SKM-1 (cell line): Measurements from ENCODE around the gene MYO10.
"Not testable (repeated sequence)": the region's sequence is repeated elsewhere in the genome, so short reads cannot be mapped to it uniquely, and the experiment has no call there.

ENCODE experiments used
- DNase-seq: peaks from one replicate; lab custom pipeline; 2025; ENCODE audit not compliant: unreplicated experiment; lab: John Stamatoyannopoulos, UW

MYO10 gene

DNA sequence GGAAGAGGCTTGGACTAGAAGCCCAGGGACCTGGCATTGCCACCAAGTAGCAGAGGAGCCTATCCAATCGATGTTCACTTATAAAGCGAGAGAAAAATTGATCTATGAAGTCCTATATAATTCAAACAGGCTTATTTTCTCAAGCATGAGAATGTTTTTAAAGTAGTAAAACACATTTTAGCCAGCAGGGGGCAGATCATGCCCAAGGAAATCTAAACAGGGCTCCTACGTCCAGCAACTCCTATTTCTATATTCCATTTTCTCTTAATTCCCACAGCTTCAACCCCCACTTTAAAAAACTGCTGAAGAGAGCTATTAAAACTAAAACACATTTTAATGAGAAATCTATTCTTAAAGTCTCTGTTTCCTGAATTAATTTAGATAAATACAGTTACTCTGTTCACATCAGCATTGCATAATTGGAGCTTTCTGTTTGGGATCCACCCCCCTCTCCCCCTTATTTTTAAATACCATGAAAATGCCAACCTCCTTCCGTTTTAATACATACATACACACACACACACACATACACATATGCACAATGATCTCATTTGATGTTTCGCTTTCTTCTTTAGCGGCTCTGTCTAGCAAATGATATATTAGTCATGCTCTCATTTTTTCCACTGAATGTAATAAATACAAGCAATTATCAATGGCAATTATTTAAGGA lies 144.9 kb downstream of the MYO10 start:
- no peak for DNase-seq

DNA sequence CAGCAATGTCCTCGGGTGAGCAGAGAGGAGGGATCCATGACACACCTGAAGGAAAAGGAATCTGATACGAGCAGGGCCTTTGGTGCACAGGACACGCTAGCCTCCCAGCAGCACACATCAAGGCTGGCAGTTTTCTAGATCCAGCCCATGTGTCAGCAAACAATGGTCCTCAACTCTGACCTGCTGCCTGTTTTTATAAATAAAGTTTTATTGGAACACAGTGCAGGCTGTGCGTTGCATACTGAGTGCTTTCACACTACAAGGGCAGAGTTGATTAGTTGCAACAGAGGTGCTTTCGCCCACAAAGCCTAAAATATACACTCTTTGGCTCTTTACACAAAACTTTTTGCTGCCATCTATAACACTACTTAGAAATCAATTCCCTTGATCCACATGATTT lies 147.1 kb downstream of the MYO10 start:
- no peak for DNase-seq

DNA sequence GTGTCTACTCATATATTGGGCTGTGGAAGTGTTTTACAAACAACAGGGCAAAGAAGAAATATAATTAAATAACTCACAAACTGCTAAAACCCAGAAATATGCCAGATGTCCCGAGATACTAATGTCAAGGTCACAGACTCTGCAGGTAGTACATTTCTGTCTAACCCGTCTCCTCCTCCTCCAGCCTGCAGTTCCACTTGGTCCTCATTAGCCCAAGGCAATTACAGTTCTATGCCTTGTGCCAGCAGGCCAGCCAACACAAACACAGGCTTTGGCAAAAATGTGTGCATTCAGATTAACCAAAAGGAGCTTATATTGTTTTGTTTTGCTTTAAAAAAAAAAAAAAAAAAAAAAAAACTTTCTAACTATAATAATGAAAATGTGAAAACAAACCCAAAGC lies 148.8 kb downstream of the MYO10 start:
- DNase-seq = no peak

DNA sequence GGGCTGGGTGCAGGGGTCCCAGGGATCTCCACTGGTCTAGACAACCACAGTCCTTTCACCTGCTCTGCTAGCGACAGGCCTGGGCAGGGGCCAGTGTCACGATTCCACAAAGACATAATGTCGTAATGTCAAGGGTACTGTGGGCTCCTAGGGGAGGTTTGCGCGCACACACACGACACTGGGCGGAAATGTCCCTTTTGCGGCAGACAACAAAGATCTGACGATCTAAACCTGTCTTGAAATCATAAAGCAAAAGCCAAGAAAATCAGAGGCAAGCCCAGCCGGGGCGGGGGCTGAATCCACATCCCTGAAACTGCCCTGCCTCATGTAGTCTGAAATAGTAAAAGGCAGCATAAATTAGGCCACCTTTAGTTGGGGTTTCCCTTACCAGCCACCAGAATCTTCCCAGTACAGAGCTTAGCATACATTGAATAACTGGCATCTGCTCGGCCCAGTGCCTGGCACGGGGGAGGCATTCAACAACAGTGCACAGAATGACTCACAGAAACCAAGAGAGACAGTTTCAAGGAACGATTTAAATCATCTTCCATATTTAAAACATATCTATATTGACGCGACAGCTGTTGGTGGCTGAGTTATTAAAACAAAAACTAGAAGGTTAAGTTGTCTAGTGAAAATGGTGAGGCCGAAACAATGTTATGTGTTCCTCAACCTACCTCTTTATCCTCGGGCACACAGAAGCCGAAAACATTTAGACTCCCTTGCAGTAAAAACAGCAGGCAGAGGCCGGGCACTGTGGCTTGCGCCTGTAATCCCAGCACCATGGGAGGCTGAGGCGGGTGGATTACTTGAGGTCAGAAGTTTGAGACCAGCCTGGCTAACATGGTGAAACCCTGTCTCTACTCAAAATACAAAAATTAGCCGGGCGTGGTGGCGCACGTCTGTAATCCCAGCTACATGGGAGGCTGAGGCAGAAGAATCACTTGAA lies 151.0 kb downstream of the MYO10 start:
- no peak for DNase-seq

DNA sequence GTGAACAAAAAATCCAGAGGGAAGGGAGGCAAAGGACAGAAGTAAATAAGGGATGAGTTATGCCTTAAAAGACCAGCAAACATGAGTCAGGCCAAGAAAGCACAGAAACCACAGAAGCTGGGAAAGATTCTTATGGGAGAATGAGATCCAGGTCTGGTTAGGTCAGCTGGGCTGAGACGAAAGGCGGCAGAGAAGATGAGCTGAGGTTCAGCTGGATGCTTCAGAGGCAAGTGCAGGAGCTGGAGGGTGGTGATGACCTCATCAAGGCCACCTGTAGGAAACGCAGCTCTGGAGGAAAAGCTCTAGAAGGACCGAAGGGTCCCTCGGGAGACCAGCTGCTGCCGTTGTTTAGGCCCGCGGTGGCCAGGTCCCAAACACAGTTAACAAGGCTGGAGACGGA lies 152.0 kb downstream of the MYO10 start:
- no peak for DNase-seq

DNA sequence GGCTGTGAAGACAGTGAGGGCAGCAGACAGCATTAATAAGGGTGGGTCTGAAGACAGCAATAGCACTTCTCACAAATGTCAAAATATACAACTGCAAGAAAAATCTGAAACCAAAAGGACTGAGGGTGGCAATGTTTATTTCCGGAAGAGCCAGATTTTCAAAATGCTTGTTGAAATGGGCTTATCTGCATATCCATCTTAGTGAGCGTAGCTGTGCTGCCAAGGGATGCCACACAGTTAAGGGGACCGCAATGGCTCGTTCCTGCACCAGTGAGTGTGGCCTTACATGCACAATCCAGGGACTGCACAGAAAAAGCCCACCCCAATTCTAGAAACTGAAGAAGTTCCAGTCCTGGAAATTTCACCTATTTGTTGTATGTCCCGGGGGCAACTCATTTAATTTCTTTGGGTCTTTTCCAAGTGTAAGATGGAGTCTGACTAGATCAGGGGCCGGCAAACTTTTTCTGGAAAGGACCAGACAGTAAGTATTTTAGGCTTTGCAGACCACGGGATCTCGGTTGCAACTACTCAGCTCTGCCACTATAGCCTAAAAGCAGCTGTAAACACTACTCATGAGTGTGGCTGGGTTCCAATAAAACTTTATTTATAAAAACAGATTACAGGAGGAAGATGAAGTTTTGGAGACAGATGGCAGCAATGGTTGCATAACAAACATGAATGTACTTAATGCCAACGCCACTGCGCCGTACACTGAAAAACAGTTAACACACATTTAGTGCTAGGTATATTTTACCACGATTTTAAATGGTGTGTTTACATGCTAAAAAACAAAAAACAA lies 154.1 kb downstream of the MYO10 start:
- no peak for DNase-seq

DNA sequence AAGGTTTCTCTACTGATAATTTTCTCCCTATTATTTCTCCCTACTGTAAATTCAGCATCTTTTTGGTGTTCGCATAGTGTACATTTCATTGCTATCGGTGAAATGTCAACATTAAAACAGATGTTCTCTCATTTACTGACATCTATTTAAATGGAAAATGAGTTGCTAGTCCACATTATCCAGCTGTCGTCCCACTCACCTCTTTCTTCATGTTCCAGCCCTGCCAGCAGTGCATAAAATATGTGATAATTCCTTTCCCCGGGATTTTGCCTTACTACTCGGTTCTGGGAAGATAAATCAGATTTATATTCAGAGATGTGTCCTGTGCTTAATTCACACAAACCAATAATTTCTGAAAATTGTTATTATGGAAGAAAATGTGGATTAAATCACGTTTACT lies 155.8 kb downstream of the MYO10 start:
- DNase-seq = no peak

DNA sequence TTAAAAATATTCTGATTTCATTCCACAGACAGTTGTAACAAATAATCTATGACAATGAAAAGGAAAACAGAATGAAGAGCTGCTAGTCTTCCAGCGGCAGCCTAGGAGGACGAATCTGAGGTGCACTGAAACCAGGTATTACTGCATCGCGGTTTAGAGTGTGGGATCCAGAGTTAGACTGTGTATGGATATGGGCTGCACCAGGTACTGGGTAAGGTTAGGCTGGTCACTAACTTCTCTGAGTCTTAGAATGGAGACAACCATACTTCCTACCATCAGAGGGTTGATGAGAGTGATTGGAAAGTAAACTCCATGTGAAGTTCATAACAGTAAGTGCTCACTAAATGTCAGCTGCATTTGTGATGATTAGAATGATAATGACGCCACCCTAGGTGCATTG lies 158.7 kb downstream of the MYO10 start:
- DNase-seq = no peak

DNA sequence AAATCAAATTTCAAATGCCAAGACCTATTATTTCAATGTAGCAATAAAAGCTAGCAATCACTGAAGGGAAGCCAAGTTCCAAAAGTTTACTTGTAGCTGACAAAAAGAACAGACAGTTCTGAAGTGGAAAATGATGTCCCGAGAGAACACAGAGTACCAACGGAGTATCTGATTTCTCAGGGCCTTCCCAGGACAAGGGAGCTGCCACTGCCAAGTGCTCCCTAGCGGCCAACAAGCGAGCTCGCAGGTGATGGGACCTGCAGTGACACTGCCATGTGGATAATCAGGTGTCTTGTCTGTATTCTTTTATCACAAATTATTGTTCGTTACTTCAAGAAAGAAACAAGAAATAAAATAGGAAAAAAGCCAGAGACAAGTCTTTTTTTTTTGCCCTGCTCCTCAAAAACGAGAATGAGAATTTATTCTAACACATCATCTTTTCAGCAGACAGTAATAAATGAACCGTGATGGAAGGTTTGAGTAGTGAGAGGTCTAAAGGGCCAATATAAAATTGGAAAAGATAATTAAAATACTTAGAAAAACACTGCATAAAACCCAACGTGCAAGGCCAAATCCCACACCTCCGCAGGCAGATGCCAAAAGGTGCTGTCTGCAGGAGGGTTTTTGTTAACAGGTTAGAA lies 159.4 kb downstream of the MYO10 start:
- DNase-seq = no peak

DNA sequence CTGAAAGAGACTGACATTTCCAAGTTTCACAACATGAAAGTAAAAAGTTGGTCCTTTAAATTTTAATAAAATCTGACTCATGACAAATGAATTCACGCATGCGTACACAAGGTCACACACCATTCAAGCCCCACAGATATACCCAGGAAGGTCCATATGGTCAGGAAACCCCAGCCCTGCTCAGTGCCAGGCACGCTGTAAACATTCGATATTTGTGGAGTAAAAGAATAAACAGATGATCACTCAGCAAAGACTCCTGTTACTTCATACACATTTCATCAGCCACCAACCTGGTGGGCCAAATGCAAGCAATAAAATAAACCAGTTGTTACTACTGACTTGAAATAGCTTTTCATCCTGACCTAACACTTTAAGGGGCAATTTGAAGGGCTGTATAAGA lies 161.3 kb downstream of the MYO10 start:
- no peak for DNase-seq

DNA sequence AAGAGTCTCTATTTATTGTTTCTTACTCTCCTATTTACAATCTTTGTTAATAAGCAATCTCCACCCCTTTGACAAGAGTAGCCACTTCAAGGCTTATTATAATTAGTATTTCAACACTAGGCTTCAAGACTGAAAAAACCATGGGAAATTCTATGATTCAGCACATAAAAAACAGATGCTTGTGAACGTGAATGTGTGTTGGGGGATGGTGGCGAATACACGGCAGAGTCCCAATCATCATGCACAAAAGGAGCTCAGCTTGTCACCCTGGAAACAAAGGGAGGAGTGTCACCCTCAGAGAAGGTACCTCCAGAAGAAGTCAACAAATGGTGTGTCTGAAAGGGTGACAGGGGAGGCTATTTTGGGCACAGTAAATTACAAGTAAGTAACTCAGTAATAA lies 162.1 kb downstream of the MYO10 start:
- no peak for DNase-seq

DNA sequence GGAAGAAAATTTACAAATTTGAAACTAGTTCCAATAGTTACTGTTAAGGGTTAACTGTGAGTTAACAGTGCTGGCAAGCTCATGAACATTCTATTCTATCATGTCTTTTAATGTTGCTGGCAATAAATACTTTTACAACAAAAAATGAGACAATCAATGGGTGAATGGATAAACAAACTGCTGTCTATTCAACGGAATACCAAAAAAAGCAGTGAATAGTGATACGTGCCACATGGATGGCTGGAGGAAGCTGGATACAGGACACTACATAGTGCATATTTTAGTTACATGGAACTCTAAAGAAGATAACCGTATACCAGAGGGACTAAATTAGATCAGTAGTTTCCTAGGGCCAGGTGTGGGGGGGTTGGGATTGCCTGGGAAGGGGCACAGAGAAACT lies 163.5 kb downstream of the MYO10 start:
- DNase-seq = no peak

DNA sequence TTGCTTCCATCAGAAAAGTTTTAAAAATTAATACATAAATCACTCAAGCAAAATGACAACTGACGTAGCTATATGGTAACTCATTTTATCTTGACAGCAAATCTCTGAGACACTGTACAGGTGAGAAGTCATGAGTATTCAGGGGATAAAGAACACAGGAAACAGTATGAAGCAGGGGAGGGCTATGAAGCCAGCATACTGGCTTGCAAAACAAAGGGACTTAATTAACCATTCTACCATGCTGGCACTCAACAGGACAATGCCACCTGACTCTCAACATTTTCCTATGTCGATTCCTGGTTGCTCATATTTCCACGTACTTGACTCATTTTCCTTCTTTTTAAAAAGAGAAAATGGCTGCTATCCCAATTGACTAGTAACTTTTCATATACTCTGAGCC lies 167.9 kb downstream of the MYO10 start:
- DNase-seq = no peak

DNA sequence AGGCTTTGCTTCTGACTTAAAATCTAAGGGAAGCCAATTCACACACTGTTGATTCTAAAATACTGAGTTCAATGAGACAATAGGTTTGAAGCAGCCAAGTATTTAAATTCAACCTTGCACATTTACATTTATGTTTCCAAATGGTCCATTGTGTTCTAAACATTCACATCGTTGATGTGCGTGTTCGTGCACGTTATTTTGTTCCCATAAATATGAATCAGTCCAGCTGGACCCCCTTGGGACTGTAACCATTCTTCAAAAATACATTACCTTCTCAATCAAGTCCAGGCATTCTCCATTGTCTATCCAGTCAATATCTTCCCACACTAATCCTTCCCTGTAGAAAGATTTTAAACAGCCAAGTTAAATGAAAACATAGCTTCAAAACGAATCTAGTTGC lies 172.9 kb downstream of the MYO10 start:
- DNase-seq = no peak

DNA sequence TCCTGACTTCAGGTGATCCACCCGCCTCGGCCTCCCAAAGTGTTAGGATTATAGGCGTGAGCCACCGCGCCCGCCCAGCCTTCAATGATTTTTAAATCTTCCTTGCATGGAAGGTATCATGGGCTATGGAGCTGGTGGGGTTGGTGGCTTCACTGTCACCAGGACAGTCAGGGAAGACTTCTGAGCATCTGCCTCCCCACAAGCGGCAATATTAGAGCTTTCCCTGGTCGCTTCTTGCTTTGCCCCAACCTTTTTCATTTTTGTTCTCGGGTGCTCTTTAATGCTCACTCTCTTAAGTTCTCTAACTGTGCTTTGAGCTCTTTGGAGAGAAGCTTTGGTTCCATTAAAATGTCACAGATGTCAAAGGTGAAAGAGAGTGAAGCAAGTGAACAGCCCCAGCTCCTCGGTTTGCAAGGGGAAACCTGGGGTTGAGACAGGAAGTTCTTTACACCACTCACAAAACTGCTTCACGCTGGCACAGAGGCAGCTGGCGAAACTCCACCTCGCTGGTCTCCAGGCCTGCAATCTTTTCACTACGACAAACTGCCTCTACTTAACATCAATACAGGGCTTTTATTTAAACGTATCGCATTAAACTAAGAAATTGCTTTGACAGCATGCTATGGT lies 176.8 kb downstream of the MYO10 start:
- DNase-seq = no peak

DNA sequence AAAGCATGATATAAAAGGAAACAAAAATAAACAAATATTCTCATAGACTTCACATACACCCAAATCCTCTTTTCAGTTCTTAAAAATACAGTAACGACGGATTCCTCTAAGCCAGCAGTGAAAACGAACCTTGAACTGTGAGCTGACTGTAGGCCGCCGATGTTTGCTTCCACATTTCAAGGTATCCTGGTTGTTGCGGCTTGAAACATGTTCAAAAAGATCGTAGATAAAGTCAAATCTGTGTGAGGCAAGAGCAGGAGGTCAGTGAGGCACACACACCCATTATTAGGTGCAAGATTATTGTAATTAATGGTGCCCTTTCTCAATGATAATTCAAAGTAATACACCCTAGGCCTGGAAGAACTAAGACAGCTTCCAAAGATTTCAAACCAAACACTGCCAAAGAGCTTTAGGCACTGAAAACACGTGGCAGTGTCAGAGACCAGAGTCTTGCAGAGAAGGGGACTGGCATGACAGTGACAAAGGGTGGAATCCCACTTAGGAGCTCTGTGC lies 178.0 kb downstream of the MYO10 start:
- DNase-seq = no peak

DNA sequence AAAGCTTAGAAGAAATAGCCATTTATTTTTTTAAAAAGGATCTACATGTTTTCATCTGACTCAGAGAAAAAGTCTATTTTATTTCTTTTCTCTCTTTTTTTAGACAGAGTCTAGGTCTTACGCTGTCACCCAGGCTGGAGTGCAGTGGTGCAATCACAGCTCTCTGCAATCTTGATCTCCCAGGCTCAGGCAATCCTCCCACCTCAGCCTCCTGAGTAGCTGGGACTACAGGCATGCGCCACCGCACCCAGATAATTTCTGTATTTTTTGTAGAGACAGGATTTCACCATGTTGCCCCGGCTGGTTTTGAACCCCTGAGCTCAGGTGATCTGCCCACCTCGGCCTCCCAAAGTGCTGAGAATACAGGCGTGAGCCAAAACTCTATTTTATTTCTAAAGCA lies 178.5 kb downstream of the MYO10 start:
- DNase-seq = not testable (repeated sequence)

DNA sequence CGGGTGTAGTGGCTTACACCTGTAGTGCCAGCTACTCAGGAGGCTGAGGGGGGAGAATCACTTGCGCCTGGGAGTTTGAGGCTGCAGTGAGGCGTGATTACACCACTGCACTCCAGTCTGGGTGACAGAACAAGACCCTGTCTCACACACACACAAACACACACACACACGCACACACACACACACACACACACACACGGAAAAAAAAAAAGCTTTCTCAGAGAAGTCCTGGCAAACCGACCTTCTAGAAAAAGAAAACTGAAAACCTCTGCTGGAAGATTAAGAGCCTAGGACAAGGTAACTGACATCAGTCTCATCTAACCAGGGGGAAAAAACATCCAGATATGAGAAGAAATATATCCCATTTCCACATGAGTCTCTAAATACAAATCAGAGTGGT lies 178.9 kb downstream of the MYO10 start:
- no peak for DNase-seq

DNA sequence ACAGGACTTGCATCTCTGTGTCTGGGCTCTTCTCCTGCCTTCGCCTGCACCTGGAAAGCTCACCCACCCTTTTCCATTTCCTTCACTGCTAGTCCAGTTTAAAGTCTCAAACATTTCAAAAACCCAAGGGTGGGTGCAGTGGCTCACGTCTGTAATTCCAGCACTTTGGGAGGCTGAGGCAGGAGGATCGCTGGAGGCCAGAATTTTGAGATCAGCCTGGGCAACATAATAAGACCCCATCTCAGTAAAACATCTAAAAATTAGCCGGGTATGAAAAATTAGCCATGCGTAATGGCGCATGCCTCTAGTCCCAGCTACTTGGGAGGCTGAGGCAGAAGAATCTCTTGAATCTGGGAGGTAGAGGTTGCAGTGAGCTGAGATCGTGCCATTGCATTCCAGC lies 179.4 kb downstream of the MYO10 start:
- no peak for DNase-seq

DNA sequence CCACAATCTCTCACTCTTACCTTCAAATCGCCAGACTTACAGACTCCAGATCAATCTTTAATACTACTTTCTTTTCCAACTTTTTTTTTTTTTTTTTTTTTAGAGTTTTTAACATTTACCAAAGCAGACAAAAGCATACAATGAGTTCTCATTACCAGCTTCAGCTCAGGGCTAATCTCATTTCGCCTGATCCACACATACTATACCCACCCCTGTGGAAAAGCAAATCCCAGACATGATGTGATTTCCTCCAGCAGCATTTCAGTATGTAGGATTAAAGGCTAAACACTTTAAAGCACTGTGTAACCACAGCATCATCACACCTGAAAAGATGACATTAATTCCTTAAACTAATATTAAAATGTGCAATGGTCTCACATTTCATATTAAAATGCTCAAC lies 180.4 kb downstream of the MYO10 start:
- no peak for DNase-seq

DNA sequence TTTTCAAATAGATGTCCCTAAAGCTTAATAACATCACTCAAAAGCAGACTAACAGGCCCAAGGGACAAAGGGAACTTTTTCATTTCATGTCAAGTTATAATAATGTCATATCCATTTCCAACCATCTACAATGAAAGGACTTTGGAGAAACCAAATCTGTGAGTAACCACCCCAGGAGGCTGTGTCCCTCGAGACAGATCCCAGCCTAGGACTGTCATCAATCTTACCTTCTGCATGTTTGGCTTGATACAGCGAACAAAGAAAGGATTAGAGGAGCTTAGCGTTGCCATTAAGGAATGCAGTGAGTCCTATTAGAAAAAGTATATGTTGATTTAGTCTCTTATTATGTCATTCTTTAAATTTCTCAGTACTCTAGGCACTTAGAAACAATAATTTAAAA lies 181.5 kb downstream of the MYO10 start:
- DNase-seq = no peak
